Measurements from ENCODE around the gene GUCD1. TPM values are rescaled to one million over a fixed set of nuclear protein-coding genes. Genes with fewer than 3 reads are reported as not detected.

The GUCD1 gene
- total and polyA plus RNA-seq, 2 of the 13 experiments (the other 11 are each of a cell fraction or from before 2014, with no cell fraction given), result 128 to 245 TPM

DNA sequence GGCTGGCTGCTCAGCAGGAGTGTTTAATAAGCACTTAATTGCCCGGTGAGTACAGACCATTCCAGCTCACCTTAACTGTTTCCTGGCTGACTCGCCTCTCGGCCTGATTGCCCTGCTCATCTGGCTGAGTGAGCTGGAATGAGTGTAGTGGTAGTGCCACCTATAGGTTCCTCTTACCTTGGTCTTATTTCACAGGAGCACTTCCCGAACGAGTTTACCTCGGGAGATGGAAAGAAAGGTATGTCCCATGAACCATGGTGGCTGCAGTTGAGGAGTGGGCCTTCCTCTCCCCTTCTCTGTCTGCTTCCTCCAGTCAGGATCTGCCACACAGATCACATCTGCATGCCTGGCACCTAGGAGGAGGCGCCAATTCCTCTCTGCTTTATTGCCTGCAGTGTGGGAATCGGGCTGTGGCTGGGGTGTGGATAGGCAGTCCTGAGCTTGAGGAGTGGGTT, 33.1 kb downstream of the GUCD1 start (continued):
- peak; percentile 46; the same call in 1 of the 2 replicates for TF ChIP-seq ZFX (CRISPR knock-in tag; IDR thresholded peaks at IDR 0.05; ENCODE audit: low read depth)
- TF ChIP-seq, protein P1, sequence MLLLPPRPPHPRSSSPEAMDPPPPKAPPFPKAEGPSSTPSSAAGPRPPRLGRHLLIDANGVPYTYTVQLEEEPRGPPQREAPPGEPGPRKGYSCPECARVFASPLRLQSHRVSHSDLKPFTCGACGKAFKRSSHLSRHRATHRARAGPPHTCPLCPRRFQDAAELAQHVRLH (CRISPR knock-in tag; IDR thresholded peaks at IDR 0.05; ENCODE audit: borderline replicate concordance, low read depth), result peak; percentile 64; the same call in 1 of the 2 replicates
- TF ChIP-seq BCL6 (CRISPR knock-in tag; IDR thresholded peaks at IDR 0.05), result no peak; the same call in 1 of the 2 replicates
- no peak for TF ChIP-seq ATF7 (IDR thresholded peaks at IDR 0.05)
- no peak for TF ChIP-seq ATF7 (CRISPR knock-in tag; IDR thresholded peaks at IDR 0.05)
- peak; percentile 78 for TF ChIP-seq KDM2A (CRISPR knock-in tag; IDR thresholded peaks at IDR 0.05; ENCODE audit: borderline replicate concordance, low read depth)
- TF ChIP-seq SPEN (CRISPR knock-in tag; IDR thresholded peaks at IDR 0.05; ENCODE audit: low read depth), result peak; percentile 17; the same call in 1 of the 2 replicates
- TF ChIP-seq TEAD3 (CRISPR knock-in tag; optimal IDR thresholded peaks at IDR 0.05; ENCODE audit: borderline replicate concordance), result peak; percentile 79
- TF ChIP-seq FOXO1 (CRISPR knock-in tag; IDR thresholded peaks at IDR 0.05), result no peak
- TF ChIP-seq, protein P2, sequence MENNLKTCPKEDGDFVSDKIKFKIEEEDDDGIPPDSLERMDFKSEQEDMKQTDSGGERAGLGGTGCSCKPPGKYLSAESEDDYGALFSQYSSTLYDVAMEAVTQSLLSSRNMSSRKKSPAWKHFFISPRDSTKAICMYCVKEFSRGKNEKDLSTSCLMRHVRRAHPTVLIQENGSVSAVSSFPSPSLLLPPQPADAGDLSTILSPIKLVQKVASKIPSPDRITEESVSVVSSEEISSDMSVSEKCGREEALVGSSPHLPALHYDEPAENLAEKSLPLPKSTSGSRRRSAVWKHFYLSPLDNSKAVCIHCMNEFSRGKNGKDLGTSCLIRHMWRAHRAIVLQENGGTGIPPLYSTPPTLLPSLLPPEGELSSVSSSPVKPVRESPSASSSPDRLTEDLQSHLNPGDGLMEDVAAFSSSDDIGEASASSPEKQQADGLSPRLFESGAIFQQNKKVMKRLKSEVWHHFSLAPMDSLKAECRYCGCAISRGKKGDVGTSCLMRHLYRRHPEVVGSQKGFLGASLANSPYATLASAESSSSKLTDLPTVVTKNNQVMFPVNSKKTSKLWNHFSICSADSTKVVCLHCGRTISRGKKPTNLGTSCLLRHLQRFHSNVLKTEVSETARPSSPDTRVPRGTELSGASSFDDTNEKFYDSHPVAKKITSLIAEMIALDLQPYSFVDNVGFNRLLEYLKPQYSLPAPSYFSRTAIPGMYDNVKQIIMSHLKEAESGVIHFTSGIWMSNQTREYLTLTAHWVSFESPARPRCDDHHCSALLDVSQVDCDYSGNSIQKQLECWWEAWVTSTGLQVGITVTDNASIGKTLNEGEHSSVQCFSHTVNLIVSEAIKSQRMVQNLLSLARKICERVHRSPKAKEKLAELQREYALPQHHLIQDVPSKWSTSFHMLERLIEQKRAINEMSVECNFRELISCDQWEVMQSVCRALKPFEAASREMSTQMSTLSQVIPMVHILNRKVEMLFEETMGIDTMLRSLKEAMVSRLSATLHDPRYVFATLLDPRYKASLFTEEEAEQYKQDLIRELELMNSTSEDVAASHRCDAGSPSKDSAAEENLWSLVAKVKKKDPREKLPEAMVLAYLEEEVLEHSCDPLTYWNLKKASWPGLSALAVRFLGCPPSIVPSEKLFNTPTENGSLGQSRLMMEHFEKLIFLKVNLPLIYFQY (CRISPR knock-in tag; IDR thresholded peaks at IDR 0.05; ENCODE audit: borderline replicate concordance), result 0 out of 2 replicates have a peak, but pooled peaks have one; percentile 53
- peak; percentile 57; the same call in 1 of the 2 replicates for TF ChIP-seq ZNF331 (CRISPR knock-in tag; IDR thresholded peaks at IDR 0.05)
- TF ChIP-seq, protein P3, sequence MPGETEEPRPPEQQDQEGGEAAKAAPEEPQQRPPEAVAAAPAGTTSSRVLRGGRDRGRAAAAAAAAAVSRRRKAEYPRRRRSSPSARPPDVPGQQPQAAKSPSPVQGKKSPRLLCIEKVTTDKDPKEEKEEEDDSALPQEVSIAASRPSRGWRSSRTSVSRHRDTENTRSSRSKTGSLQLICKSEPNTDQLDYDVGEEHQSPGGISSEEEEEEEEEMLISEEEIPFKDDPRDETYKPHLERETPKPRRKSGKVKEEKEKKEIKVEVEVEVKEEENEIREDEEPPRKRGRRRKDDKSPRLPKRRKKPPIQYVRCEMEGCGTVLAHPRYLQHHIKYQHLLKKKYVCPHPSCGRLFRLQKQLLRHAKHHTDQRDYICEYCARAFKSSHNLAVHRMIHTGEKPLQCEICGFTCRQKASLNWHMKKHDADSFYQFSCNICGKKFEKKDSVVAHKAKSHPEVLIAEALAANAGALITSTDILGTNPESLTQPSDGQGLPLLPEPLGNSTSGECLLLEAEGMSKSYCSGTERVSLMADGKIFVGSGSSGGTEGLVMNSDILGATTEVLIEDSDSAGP (CRISPR knock-in tag; IDR thresholded peaks at IDR 0.05; ENCODE audit: borderline replicate concordance), result peak; percentile 68
- peak; percentile 98 for TF ChIP-seq STAG1 (CRISPR knock-in tag; IDR thresholded peaks at IDR 0.05)
- TF ChIP-seq ESRRA (CRISPR knock-in tag; IDR thresholded peaks at IDR 0.05; ENCODE audit: low read depth), result 0 out of 2 replicates have a peak, but pooled peaks have one; percentile 18
- TF ChIP-seq ZNF230 (CRISPR knock-in tag; IDR thresholded peaks at IDR 0.05), result peak; percentile 53; the same call in 1 of the 2 replicates
- no peak for TF ChIP-seq ZNF572 (CRISPR knock-in tag; IDR thresholded peaks at IDR 0.05)
- TF ChIP-seq, protein P4, sequence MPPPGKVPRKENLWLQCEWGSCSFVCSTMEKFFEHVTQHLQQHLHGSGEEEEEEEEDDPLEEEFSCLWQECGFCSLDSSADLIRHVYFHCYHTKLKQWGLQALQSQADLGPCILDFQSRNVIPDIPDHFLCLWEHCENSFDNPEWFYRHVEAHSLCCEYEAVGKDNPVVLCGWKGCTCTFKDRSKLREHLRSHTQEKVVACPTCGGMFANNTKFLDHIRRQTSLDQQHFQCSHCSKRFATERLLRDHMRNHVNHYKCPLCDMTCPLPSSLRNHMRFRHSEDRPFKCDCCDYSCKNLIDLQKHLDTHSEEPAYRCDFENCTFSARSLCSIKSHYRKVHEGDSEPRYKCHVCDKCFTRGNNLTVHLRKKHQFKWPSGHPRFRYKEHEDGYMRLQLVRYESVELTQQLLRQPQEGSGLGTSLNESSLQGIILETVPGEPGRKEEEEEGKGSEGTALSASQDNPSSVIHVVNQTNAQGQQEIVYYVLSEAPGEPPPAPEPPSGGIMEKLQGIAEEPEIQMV (CRISPR knock-in tag; IDR thresholded peaks at IDR 0.05; ENCODE audit: low read depth), result 0 out of 2 replicates have a peak, but pooled peaks have one; percentile 16
- TF ChIP-seq EP300 (IDR thresholded peaks at IDR 0.05; ENCODE audit: low read depth in 2 of 2, low read length in 2 of 2), result 0 out of 4 replicates have a peak, but pooled peaks of 1 of the 2 experiments have one; percentile 19
- TF ChIP-seq EP300 (CRISPR knock-in tag; IDR thresholded peaks at IDR 0.05; ENCODE audit: borderline replicate concordance), result no peak
- TF ChIP-seq FOSL2 (CRISPR knock-in tag; IDR thresholded peaks at IDR 0.05), result peak; percentile 71
- peak; percentile 95 for TF ChIP-seq SMC3 (IDR thresholded peaks at IDR 0.05; ENCODE audit: low read length)
- TF ChIP-seq, protein P5, sequence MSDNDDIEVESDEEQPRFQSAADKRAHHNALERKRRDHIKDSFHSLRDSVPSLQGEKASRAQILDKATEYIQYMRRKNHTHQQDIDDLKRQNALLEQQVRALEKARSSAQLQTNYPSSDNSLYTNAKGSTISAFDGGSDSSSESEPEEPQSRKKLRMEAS (IDR thresholded peaks at IDR 0.05), result peak; percentile 47; the same call in 1 of the 2 replicates
- no peak for TF ChIP-seq ZNF33A (CRISPR knock-in tag; IDR thresholded peaks at IDR 0.05; ENCODE audit: borderline replicate concordance)
- TF ChIP-seq ZNF772 (CRISPR knock-in tag; IDR thresholded peaks at IDR 0.05), result 0 out of 2 replicates have a peak, but pooled peaks have one; percentile 34
